RWPE2 (cell line): ENCODE data around the gene RNF223.
"Not testable (repeated sequence)": the region's sequence is repeated elsewhere in the genome, so short reads cannot be mapped to it uniquely, and the experiment has no call there.

Experiments
- ATAC-seq: fragments of 200-7000 bp; cut with Tn5 transposase; 3 replicates; pipeline ENCODE4 v1.9.1; 2021; ENCODE audit warnings: low read depth
- DNase-seq: peaks from one replicate; pipeline ENCODE4 v3.0.0-alpha.2; 2020; ENCODE audit warnings: low spot score
- H3K27ac ChIP-seq: fragments of 450-650 bp; 2 replicates; pipeline ENCODE4 v1.5.1; 2017; ENCODE audit warnings: mild to moderate bottlenecking; ENCODE audit not compliant: poor library complexity, severe bottlenecking
- H3K27me3 ChIP-seq: fragments of 250-450 bp; sonication (Bioruptor Pico); 2 replicates; pipeline ENCODE4 v1.5.1; 2021; ENCODE audit warnings: mild to moderate bottlenecking, moderate library complexity; ENCODE audit not compliant: insufficient read depth, poor library complexity, severe bottlenecking
- H3K36me3 ChIP-seq: fragments of 250-450 bp; sonication (Bioruptor Pico); 2 replicates; pipeline ENCODE4 v1.5.1; 2020; ENCODE audit warnings: low read depth, mild to moderate bottlenecking, moderate library complexity
- H3K4me1 ChIP-seq: fragments of 250-450 bp; sonication (Bioruptor Pico); 2 replicates; pipeline ENCODE4 v1.5.1; 2021; ENCODE audit warnings: mild to moderate bottlenecking, moderate library complexity; ENCODE audit not compliant: insufficient read depth, poor library complexity, severe bottlenecking
- H3K4me3 ChIP-seq: fragments of 250-450 bp; sonication (Bioruptor Pico); 2 replicates; pipeline ENCODE4 v1.5.1; 2021; ENCODE audit warnings: mild to moderate bottlenecking, moderate library complexity; ENCODE audit not compliant: severe bottlenecking
- H3K9me3 ChIP-seq: fragments of 250-450 bp; sonication (Bioruptor Pico); 2 replicates; pipeline ENCODE4 v1.5.1; 2021; ENCODE audit warnings: mild to moderate bottlenecking, moderate library complexity; ENCODE audit not compliant: severe bottlenecking
- CTCF ChIP-seq: fragments of 450-650 bp; IDR thresholded peaks from one replicate; pipeline ENCODE4 v1.5.1; 2017; ENCODE audit warnings: mild to moderate bottlenecking, moderate library complexity; ENCODE audit not compliant: poor library complexity, severe bottlenecking

The RNF223 gene

GRCh38 chr1:1060281-1061000, 13.7 kb downstream of the RNF223 start:
- ATAC-seq: no peak

GRCh38 chr1:1059494-1060280, 14.4 kb downstream of the RNF223 start:
- ATAC-seq (peak; percentile 54), DNase-seq (no peak)
- peak overlapping the region; percentile 32 for H3K4me3 ChIP-seq
- H3K27me3 ChIP-seq: no peaks in the 10 kb centered on the region
- TF ChIP-seq CTCF: peak; percentile 26
- peaks cover 6% of the 10 kb centered on the region for H3K36me3 ChIP-seq
- no peak overlapping the region for H3K27ac ChIP-seq
- peaks cover 17% of the 10 kb centered on the region for H3K4me1 ChIP-seq
- no peaks in the 10 kb centered on the region for H3K9me3 ChIP-seq

More at GRCh38 chr1:1060281-1061000, 13.7 kb downstream of the RNF223 start:
- no peak overlapping the region for H3K27ac ChIP-seq
- no peak for DNase-seq
- no peak for TF ChIP-seq CTCF
- peak overlapping the region; percentile 32 for H3K4me3 ChIP-seq
- peaks cover 17% of the 10 kb centered on the region for H3K4me1 ChIP-seq
- H3K9me3 ChIP-seq: no peaks in the 10 kb centered on the region
- H3K36me3 ChIP-seq: no peaks in the 10 kb centered on the region
- H3K27me3 ChIP-seq: no peaks in the 10 kb centered on the region

GRCh38 chr1:1058921-1059493, 15.1 kb downstream of the RNF223 start:
- Histone ChIP-seq H3K27ac (no peak overlapping the region), H3K4me3 (peak overlapping the region; percentile 32), H3K9me3 (no peaks in the 10 kb centered on the region), H3K36me3 (peaks cover 12% of the 10 kb centered on the region), H3K27me3 (no peaks in the 10 kb centered on the region), H3K4me1 (peaks cover 12% of the 10 kb centered on the region)
- peak; percentile 48 for TF ChIP-seq CTCF
- ATAC-seq (peak; percentile 31), DNase-seq (no peak)

- no peak for TF ChIP-seq CTCF
- Histone ChIP-seq H3K9me3 (no peaks in the 10 kb centered on the region), H3K4me3 (no peak overlapping the region), H3K36me3 (peaks cover 20% of the 10 kb centered on the region), H3K27me3 (no peaks in the 10 kb centered on the region), H3K27ac (no peak overlapping the region), H3K4me1 (peaks cover 5% of the 10 kb centered on the region)
- DNase-seq: no peak
- ATAC-seq: peak; percentile 43
These were observed 15.8 kb downstream of the RNF223 start for GRCh38 chr1:1058088-1058905.

GRCh38 chr1:1057769-1058087, 16.4 kb downstream of the RNF223 start:
- H3K36me3 ChIP-seq: peaks cover 25% of the 10 kb centered on the region
- ATAC-seq, H3K9me3 ChIP-seq, H3K4me1 ChIP-seq, H3K4me3 ChIP-seq, H3K27me3 ChIP-seq, H3K27ac ChIP-seq, DNase-seq: not testable (repeated sequence)
